CD1c-positive myeloid dendritic cell (primary cell): Measurements from ENCODE around the gene BZW2.

Source experiments
- DNase-seq: peaks from one replicate; pipeline ENCODE4 v3.0.0-alpha.2; 2016; ENCODE audit errors: extremely low spot score

Gene BZW2

GRCh38 chr7:16718111-16718656, 72.2 kb downstream of the BZW2 start:
- DNase-seq: no peak

- no peak for DNase-seq
These were observed 73.7 kb downstream of the BZW2 start for GRCh38 chr7:16719699-16720098.

- DNase-seq: no peak
These were observed 75.6 kb downstream of the BZW2 start for GRCh38 chr7:16721541-16721940.

GRCh38 chr7:16724344-16724743, 78.4 kb downstream of the BZW2 start:
- no peak for DNase-seq

GRCh38 chr7:16726189-16726588, 80.2 kb downstream of the BZW2 start:
- no peak for DNase-seq

- no peak for DNase-seq
These were observed 81.8 kb downstream of the BZW2 start for GRCh38 chr7:16727736-16728135.

GRCh38 chr7:16728811-16729210, 82.8 kb downstream of the BZW2 start:
- DNase-seq: no peak

GRCh38 chr7:16729541-16729940, 83.6 kb downstream of the BZW2 start:
- DNase-seq: no peak

- DNase-seq: no peak
These were observed 85.0 kb downstream of the BZW2 start for GRCh38 chr7:16730937-16731336.

- DNase-seq: no peak
These were observed 86.8 kb downstream of the BZW2 start for GRCh38 chr7:16732828-16733227.

GRCh38 chr7:16734148-16734726, 88.3 kb downstream of the BZW2 start:
- no peak for DNase-seq

GRCh38 chr7:16735020-16735419, 89.0 kb downstream of the BZW2 start:
- no peak for DNase-seq

GRCh38 chr7:16738011-16738688, 92.2 kb downstream of the BZW2 start:
- no peak for DNase-seq

GRCh38 chr7:16739863-16740622, 94.1 kb downstream of the BZW2 start:
- no peak for DNase-seq

GRCh38 chr7:16740623-16740953, 94.6 kb downstream of the BZW2 start:
- no peak for DNase-seq

- no peak for DNase-seq
These were observed 95.0 kb downstream of the BZW2 start for GRCh38 chr7:16740996-16741395.

- no peak for DNase-seq
These were observed 95.7 kb downstream of the BZW2 start for GRCh38 chr7:16741676-16742075.

- DNase-seq: no peak
These were observed 96.6 kb downstream of the BZW2 start for GRCh38 chr7:16742547-16742946.

GRCh38 chr7:16743236-16743635, 97.3 kb downstream of the BZW2 start:
- no peak for DNase-seq

GRCh38 chr7:16744518-16745250, 98.7 kb downstream of the BZW2 start:
- no peak for DNase-seq

- DNase-seq: no peak
These were observed 99.7 kb downstream of the BZW2 start for GRCh38 chr7:16745645-16746044.

- no peak for DNase-seq
These were observed 101.1 kb downstream of the BZW2 start for GRCh38 chr7:16747102-16747501.
